Adrenal gland (tissue), 5 donors: ENCODE data around the gene PROSER2.

Experiments used
- CTCF ChIP-seq, 6 experiments: fragments of 450-650 bp in 4 of 6; fragments of 200-600 bp in 2 of 6; sonication (generic) in 1 of 6; IDR thresholded peaks; 1 replicate in 5 of 6; 2 replicates in 1 of 6; pipeline versions ENCODE4 v1.5.1 to v1.8.0; 2016 to 2021; ENCODE audit warnings: antibody characterized with exemption in 6 of 6, mild to moderate bottlenecking in 2 of 6, moderate library complexity in 1 of 6
- POLR2A ChIP-seq, 2 donors: fragments of 450-650 bp; IDR thresholded peaks; one replicate each; pipeline ENCODE4 v1.6.1; 2017; ENCODE audit warnings: antibody characterized with exemption in 2 of 2, mild to moderate bottlenecking in 2 of 2, moderate library complexity in 1 of 2
- donor health status: DM: no; HTN: no; CAD: no.

GRCh38 chr10:11775412-11775811 lies 47.7 kb upstream of the PROSER2 start:
- TF ChIP-seq CTCF (IDR thresholded peaks at IDR 0.05), result no peak
- TF ChIP-seq POLR2A (IDR thresholded peaks at IDR 0.05), result no peak
